Measurements from ENCODE around the gene WSB2.
"Not testable (repeated sequence)": the region's sequence is repeated elsewhere in the genome, so short reads cannot be mapped to it uniquely, and the experiment has no call there.

The WSB2 gene

DNA sequence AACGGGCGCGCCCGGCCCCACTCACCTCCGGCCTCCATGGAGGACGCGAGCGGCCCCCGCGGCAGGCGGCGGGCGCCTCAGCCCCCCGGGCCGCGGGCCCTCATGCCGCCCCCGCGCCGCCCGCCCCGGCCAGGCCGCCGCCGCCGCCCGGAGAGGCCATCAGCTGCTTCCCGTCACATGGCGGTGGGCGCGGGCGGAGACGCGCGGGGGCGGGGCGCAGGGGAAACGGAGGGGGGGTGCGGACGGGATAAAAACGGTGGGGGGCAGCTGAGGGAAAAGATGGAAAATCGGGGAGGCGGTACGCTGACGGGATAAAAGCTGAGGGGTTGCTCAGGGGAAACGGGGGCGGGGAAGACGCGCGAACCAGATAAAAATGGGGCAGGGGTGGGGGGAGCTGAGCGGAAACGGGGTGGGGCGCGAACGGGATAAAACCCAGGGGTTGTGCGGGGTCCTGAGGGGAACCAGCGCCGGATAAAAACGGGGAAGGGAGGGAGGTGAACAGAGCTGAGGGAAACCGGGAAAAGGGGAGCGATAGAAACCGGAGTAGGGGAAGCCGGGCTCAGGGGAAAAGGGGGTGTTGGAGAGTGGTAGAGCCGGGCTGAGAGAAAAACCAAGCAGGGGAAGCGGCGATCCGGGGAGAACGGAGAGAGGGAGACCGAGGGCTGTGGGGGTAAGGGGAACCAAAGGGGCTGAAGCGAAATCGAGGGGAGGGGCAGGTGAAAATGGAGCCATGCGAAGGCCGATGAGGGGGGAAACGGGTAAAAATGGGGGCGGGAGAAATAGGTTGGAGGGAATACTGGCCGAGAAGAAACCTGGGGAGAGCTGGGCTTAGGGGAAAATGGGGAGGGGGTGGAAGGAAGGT lies at the start of gene WSB2:
Gene WSB2, minus strand, starts transcription at position 169 of the 862 bp plus-strand sequence. Its CDS starts 131 bp downstream, at position 38.
- DNase-seq: peak; percentile 49 to 57

DNA sequence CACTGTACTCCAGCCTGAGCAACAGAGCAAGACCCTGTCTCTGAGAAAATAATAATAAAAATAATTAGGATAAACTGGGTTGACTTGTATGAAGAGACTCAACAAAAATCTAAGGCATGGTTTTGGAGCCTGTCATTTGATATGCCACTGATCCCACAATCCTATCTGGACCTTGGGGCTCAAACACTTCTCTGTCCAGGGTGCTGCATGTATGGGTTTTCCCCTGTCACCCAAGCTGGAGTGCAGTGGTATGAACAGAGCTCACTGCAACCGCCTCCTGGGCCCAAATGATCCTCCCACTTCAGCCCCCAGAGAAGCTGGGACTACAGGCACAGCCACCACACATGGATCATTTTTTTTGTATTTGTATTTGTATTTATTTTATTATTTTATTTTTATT lies 48.1 kb upstream of the WSB2 start:
- no peak for DNase-seq

DNA sequence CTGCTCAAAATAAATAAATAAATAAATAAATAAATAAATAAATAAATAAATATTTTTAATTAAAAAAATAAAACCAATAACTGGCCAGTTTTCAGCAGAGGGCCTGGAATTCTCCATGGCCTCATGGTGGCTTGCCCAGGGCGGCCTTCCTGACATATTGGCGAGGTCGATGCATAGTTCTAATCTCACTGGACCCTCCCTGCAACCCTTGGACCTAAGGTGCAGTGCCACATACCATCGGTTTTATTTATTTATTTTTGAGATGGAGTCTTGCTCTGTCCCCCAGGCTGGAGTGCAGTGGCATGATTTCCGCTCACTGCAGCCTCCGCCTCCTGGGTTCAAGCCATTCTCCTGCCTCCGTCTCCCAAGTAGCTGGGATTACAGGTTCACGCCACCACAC lies 46.7 kb upstream of the WSB2 start:
- DNase-seq: no peak

DNA sequence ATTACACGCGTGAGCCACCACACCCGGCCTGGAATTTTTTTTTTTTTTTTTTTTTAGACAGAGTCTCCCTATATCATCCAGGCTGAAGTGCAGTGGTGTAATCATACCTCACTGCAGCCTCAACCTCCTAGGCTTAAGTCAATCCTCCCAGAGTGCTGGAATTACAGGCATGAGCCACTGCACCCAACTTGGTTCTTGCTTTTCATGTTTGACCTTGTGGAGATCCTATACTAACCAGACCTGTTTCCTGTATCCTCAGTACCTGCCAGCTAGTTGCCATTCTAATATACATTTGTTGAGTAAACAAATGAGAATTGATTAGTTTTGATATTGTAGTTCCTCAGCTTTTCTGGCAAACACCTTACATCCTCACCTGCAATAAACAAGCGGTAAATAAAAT lies 46.0 kb upstream of the WSB2 start:
- no peak for DNase-seq

DNA sequence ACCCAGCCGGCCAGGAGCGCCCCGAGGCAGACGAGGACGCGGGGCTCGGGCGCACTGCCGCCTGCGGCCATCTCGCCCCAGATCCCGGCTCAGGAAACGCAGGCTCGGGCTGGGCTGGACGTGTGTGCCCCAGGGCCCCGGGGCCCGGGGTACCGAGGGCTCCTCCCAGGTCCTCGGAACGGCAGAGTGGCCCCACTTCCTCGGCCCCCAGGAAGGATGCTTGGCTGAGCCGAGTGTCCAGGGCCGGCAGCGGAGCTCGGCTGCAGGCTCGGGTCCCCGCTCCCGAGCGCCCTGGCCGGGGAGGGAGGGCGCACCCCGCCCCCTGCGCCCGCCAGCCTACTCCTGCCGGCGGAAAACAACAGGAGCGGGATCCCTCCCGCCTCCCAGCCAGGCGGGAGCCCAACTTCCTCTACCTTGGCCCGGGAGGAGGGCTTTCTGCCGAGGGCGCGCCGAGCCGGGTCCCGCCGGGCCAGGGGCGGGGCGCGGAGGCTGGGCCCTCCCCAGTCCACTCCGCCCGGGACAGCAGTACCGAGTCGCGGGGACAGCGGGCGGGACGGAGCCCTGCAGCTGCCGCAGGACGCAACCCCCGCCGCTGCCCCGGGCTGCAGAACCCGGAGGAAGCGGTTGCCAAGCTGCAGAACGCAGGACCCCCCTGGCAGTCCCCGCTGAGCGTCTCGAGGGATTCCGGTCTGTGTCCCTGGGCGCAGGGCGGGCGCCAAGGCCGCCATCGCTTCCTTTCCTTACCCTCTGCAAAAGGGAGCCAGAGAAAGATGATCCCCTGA lies 42.8 kb upstream of the WSB2 start, which contains the start of gene VSIG10:
Gene VSIG10, minus strand, starts transcription at position 411 of the 782 bp plus-strand sequence. Its CDS starts 340 bp downstream, at position 71.
- peak in 1 of 2 donors; percentile 7 for DNase-seq

DNA sequence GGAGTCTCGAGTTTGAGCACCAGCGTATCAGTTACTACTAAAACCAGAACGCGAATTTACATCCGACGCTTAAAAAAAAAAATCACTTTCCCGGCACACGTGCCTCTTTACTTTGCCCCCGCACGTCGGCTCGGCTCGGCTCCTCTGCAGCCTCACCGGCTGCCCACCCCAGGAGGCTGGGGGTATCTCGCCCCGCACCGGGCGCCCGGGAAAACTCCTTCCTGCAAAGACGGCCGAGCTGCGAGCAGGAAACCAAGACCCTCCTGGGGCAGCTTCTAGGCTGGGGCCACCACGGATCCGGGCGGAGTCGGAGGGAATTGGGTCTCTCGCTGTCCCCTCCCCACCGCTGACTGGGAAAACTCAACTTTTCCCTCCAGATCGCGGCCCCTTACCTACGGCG lies 42.2 kb upstream of the WSB2 start:
- peak in 1 of 2 donors; percentile 3 for DNase-seq

DNA sequence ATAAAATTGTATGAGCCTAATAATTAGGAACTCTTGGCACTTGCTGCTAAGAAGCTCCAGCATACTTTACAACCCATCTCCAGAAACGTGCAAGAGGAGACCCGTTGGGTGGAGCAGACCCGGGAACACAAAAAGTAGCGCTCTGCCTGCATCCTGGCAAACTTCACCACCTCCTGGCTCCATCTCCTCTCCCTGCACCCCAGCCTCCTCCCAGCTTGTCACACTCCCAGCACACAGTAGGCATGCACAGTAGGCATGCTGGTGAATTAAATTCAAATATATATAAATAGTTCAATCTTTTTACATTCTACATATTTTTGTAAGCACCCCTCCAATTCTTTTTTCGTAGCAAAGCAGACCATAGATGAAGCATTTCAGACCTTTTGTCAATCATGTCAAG lies 41.6 kb upstream of the WSB2 start:
- no peak for DNase-seq

DNA sequence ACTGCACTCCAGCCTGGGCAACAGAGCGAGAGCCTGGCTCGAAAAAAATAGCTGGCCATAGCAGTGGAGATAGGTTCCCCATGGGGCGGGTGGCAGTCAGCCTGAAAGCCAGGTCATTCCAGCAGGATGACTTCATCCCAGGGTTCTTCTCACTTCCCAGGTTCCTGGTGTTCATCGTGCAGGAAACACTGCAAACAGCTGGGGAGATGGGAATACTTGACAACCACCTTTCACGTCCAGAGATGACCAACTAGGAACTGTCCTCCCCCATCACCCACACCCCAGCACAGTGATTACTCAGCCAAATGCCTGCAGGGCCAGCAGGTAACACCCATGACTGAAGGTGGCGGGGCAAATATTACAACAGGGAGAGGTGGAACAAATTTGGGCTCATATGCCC lies 41.1 kb upstream of the WSB2 start:
- DNase-seq: no peak

DNA sequence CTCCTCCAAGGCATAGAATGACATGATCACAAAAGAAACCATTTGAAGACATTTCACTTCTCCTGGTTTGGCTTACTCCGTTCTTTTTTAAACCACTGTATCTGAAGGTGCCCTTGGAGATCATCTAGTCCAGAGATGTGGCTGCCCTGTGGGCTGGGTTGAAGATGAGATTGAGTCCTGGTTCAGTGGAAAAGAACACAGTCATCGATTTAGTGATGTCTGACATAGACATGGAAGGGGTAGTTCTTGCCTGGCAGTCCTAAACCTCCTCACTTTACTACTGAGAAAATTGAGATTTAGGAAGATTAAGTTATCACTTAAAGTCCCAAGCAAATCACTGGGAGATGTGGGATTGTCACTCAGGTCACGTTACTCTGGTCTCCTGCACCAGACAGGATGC lies 40.1 kb upstream of the WSB2 start:
- no peak for DNase-seq

DNA sequence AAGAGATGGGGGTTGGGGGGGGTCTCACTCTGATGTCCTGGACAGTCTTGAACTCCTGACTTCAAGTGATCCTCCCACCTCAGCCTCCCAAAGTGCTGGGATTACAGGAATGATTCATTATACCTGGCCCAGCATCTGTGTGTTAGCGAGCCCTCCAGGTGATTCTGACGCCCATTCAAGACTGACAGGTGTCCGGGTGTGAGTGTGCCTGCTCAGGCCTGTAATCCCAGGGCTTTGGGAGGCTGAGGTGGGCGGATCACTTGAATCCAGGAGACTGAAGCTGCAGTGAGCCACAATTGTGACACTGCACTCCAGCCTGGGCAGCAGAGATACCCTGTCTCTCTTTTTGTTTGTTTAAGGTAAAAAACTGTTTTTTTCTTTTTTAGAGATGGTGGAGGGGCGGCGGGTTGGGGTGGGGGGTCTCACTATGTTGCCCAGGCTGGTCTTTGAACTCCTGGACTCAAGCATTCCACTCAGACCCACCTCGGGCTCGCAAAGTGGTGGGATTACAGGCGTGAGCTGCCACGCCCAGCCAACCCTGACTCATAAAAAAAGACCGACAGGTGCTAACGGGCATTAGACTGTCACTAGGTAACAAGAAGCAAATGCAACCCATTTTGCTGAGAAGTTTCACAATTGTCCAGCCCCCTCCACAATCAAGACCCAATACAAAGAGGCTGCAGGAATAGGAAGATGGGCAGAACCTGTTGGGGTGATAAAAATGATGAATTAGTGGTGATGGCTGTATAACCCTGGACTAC lies 38.1 kb upstream of the WSB2 start:
- no peak for DNase-seq

DNA sequence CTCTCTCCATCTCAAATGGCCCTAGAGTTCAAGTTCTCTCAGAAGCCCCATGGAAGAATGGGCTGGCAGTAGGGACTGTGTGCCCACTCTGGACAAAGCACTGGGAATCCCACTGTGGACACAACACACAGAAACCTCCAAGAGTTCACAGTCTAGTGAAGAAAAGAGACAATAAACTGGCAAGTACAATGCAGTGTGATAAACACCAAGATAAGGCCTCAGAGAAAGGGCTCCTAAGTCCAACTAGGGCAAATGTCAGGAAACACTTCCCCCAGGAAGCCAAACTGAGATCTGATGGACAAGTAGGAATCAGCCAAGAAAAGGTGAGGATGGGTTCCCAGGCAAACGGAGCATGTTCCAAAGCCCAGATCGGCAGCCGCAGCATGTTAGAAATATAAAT lies 37.4 kb upstream of the WSB2 start:
- no peak for DNase-seq

DNA sequence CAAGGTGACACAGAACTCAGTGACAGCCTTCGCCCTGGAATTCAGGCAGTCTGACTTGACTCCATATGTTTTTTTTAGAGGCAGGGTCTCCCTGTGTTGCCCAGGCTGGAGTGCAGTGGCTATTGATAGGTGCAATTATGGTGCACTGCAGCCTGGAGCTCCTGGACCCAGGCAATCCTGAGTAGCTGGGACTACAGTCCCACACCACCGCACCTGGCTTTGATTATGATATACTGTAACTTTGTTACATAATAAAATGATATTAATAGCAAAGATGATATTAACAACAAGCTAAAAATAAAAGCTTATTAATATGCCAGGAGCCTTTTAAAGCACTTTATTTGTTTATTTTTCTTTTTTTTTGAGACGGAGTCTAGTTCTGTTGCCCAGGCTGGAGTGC lies 33.1 kb upstream of the WSB2 start:
- no peak for DNase-seq

DNA sequence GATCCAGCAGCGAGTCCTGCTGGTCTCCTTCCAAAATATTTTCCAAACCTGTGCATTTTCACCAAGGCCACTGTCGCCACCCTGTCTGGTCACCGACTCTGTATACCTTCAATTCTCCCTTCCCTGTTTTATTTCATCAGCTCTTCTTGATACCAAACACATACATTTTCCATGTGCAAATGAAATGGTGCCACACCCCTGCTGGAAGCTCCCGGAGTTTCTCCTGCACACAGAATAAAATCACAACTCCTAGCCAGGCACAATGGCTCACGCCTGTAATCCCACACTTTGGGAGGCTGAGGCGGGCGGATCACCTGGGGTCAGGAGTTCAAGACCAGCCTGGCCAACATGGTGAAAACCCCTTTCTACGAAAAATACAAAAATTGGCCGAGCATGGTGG lies 28.8 kb upstream of the WSB2 start:
- no peak for DNase-seq

DNA sequence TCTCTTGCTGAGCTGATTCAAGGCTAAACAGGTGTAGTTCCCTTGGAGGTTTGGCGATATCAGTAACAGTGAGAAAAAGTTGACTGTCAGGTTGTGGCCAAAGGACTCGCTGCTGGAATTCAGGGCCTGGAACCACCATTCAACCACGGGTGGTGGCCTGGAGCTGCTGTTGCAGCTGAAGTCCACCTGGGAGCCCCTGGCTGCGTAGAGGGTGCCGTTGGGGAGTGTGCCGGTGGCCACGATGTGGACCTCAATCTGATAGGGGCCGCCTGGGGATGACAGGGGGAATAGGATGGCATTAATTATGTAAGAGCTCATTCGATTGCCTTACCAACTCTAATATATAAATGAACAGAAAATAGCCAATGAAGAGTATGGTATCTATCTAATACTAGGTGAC lies 21.2 kb upstream of the WSB2 start:
- no peak for DNase-seq

DNA sequence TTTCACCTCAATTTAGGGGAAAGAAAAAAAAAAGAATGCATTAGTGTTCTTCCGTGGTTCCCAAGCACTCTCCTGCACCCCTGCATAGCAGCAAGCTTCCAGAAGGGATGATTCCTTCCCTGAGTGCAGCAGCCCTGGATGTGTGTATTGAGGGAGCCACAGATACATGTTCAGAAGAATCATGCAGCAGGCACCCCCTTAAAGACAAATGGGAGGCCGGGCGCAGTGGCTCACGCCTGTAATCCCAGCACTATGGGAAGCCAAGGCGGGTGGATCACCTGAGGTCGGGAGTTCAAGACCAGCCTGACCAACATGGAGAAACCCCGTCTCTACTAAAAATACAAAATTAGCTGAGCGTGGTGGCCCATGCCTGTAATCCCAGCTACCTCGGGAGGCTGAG lies 20.5 kb upstream of the WSB2 start:
- DNase-seq: not testable (repeated sequence)

DNA sequence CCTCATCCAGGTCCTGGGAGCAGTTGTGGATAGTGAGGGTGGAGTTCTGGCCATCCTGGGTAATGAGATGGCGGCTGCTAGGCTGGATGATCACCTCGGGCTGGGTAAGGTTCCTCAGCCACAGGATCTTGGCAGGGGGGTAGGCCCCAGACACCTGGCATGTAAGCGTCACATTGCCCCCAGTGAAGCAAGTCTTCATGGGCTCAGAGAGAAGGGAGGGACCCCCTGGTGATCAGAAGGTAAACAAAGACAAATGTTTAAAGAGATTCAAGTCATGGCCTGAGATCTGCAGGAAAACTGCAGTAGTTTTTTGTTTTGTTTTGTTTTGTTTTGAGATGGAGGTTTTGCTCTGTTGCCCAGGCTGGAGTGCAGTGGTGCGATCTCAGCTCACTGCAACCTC lies 12.8 kb upstream of the WSB2 start:
- DNase-seq: no peak

DNA sequence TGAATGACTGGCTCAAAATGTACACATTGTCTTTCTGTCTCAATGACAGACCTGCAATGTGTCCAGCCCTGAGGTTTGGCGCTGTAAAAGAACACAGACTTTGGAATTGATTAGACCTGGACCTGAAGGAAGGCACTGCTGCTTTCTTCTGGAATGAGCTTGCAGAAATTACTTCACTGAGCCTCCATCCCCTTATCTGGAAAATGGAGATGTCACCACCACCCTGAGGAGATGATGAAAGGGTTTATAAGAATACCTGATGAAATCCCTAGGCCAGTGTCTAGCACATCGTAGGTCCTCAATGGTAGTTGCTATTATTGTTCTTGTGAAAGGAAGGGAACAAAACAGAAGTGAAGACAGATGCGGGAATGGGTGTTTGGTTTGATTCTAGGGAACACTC lies 9.7 kb upstream of the WSB2 start:
- DNase-seq: no peak

DNA sequence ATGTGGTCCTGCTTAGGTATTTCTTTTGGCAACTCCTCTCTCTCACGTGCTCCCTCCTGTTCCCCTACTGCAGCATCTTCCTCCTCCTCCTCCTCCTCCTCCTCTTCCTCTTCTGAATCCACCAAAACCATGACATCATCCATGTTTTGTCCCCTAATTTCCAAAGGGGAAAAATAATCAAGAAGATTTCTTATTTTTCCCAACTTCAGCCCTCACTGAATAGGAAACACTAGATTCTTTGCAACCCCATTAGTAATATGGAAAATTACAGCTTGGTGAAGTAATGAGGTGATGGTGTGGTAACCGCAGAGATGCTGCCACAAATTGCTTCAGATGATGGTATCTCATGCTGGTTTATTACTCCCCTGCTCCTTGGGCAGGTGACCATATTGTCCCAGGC lies 7.5 kb upstream of the WSB2 start:
- DNase-seq: no peak

DNA sequence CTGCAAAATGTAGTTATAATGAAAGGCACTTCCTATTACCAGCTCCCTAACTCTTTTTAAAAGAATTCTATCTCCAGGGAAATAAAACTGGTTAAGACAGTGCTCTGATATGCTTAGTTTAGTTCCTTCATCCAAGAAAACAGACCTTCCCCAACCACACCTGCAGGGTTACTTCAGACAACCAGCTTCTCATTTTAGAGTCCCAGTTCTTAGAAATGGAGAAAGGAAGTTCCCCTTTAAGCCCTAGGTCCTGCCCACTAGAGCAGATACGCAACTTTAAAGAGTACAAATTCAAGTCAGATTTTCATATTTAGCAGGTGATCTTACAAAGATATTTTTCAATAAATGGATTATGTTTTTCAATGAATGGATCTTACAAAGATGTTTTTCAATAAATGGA lies 4.4 kb upstream of the WSB2 start:
- no peak for DNase-seq

DNA sequence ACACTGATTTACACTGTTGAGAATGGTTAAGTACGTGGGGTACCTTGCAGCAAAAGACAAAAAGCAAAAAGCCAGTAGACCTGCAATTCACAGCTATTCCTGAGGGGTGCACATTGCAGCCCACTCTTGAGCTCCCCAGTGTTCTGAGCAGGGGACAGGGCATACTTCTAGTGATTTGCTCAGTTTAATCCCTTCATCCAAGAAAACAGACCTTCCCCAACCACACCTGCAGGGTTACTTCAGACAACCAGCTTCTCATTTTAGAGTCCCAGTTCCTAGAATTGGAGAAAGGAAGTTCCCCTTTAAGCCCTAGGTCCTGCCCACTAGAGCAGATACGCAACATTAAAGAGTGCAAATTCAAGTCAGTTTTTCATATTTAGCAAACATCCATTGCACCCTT lies 3.6 kb upstream of the WSB2 start:
- no peak for DNase-seq

DNA sequence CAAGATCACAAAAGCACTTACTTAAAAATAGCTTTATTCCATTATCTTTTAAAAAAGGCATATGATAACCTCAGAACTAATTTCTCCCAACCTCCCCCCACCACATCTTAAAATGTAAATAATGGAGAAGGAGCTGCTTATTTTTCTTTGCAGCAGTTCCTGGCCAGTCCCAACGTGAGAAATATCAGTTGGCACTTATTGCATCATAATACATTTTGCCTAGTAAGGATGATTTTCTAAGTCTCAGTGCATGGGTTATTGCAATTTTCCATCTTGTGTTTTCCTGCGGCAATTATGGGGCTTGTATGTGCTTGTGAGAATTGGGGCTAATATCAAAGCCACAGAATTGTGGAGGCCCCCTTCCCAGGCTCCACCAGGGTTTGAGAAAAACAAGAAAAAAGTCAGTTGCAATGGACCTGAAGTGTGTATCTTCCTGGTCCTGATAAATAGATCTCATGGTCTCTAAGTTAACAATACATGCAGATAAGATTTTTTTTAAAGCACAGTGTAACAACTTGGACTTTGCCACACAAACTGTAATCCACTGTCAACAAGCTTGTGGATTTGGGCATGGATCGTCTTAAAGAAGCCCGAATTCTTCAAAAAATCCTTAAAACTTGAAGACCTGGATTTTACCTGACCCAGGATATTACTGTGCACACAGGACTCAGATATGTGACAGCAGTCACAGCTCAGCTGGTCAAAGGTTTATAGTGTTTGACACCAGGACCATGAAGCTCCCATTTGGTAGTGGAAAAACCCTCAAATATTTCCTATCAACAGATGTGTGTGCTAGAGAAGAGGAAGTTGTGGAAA lies 2.8 kb upstream of the WSB2 start:
- DNase-seq: no peak

Data from stimulated activated CD4-positive, alpha-beta T cell treated with anti-CD3 and anti-CD28 coated beads, Interleukin-2, amount 100 ng/mL, for 48 hours (primary cell).